HEK293 (cell line): ENCODE results near the gene TSPEAR.

Source experiments
- CTCF ChIP-seq: fragments of 450-650 bp; formaldehyde crosslinking; IDR thresholded peaks from 2 replicates; pipeline ENCODE4 v1.5.1; 2016; ENCODE audit warnings: missing biosample characterization, missing genetic modification characterization
- FEZF1 ChIP-seq: fragments of 450-650 bp; formaldehyde crosslinking; IDR thresholded peaks from 2 replicates; pipeline ENCODE4 v1.5.1; 2016; ENCODE audit warnings: missing biosample characterization, missing genetic modification characterization
- ZBTB7A ChIP-seq: fragments of 450-650 bp; formaldehyde crosslinking; IDR thresholded peaks from 2 replicates; pipeline ENCODE4 v1.5.1; 2016; ENCODE audit warnings: low read depth, missing biosample characterization, missing genetic modification characterization
- ZNF114 ChIP-seq: fragments of 450-650 bp; formaldehyde crosslinking; IDR thresholded peaks from 2 replicates; pipeline ENCODE4 v1.5.0; 2017; ENCODE audit warnings: missing biosample characterization, missing genetic modification characterization
- ZNF121 ChIP-seq: fragments of 450-650 bp; formaldehyde crosslinking; IDR thresholded peaks from 2 replicates; pipeline ENCODE4 v1.5.1; 2016; ENCODE audit warnings: missing biosample characterization, missing genetic modification characterization
- ZNF146 ChIP-seq: fragments of 450-650 bp; formaldehyde crosslinking; IDR thresholded peaks from 2 replicates; pipeline ENCODE4 v1.5.1; 2016; ENCODE audit warnings: missing biosample characterization, missing genetic modification characterization
- ZNF214 ChIP-seq: fragments of 450-650 bp; formaldehyde crosslinking; IDR thresholded peaks from 2 replicates; pipeline ENCODE4 v1.5.1; 2017; ENCODE audit warnings: missing biosample characterization, mild to moderate bottlenecking, missing genetic modification characterization, borderline replicate concordance
- ZNF24 ChIP-seq: fragments of 450-650 bp; formaldehyde crosslinking; IDR thresholded peaks from 2 replicates; pipeline ENCODE4 v1.5.1; 2016; ENCODE audit warnings: missing biosample characterization, missing genetic modification characterization
- ZNF302 ChIP-seq: fragments of 450-650 bp; formaldehyde crosslinking; IDR thresholded peaks from 2 replicates; pipeline ENCODE4 v1.5.1; 2016; ENCODE audit warnings: missing biosample characterization, missing genetic modification characterization, low read depth
- ZNF324 ChIP-seq: fragments of 450-650 bp; formaldehyde crosslinking; IDR thresholded peaks from 2 replicates; pipeline ENCODE4 v1.5.1; 2016; ENCODE audit warnings: missing biosample characterization, missing genetic modification characterization
- ZNF423 ChIP-seq: fragments of 450-650 bp; formaldehyde crosslinking; IDR thresholded peaks from 2 replicates; pipeline ENCODE4 v1.5.1; 2016; ENCODE audit warnings: missing biosample characterization, missing genetic modification characterization
- ZNF521 ChIP-seq: fragments of 450-650 bp; formaldehyde crosslinking; IDR thresholded peaks from 2 replicates; pipeline ENCODE4 v1.5.1; 2017; ENCODE audit warnings: missing biosample characterization, mild to moderate bottlenecking, missing genetic modification characterization
- ZNF596 ChIP-seq: fragments of 450-650 bp; IDR thresholded peaks from 2 replicates; pipeline ENCODE4 v1.5.0; 2018; ENCODE audit warnings: missing biosample characterization, mild to moderate bottlenecking, missing genetic modification characterization, moderate library complexity
- ZNF629 ChIP-seq: fragments of 450-650 bp; formaldehyde crosslinking; IDR thresholded peaks from 2 replicates; pipeline ENCODE4 v1.5.1; 2017; ENCODE audit warnings: missing biosample characterization, missing genetic modification characterization

- TF ChIP-seq ZNF596 (tag by site-specific recombination): no peak
- no peak for TF ChIP-seq CTCF (tag by site-specific recombination)
- no peak for TF ChIP-seq ZNF629
- no peak for TF ChIP-seq ZNF214
- no peak for TF ChIP-seq ZNF114 (tag by site-specific recombination)
- TF ChIP-seq ZNF146: no peak
- TF ChIP-seq ZNF423 (tag by site-specific recombination): no peak
- TF ChIP-seq ZBTB7A (tag by site-specific recombination): no peak
- no peak for TF ChIP-seq ZNF24 (tag by site-specific recombination)
- TF ChIP-seq ZNF302 (tag by site-specific recombination): no peak
- TF ChIP-seq ZNF324 (tag by site-specific recombination): no peak
- TF ChIP-seq FEZF1 (tag by site-specific recombination): no peak
- TF ChIP-seq ZNF121 (tag by site-specific recombination): no peak
- no peak for TF ChIP-seq ZNF521 (tag by site-specific recombination)
Observed at GRCh38 chr21:44626262-44626661, 85.1 kb downstream of the TSPEAR start.
